ENCODE results near the gene MTR.

DNA sequence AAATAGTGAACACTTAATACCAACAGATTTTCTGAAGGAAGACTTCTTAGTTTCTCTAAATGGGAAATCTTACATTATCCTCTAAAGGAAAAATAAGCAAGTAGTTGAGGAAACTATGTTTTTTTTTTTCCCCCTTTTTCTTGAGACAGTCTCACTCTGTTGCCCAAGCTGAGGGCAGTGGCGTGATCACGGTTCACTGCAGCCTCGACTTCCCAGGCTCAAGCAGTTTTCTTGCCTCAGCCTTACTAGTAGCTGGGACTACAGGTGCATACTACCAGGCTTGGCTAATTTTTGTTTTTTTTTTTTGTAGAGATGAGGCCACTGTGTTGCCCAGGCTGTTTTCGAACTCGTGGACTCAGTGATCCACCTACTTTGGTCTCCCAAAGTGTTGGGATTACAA lies 3.9 kb downstream of the MTR start:
- TF ChIP-seq, protein P1, sequence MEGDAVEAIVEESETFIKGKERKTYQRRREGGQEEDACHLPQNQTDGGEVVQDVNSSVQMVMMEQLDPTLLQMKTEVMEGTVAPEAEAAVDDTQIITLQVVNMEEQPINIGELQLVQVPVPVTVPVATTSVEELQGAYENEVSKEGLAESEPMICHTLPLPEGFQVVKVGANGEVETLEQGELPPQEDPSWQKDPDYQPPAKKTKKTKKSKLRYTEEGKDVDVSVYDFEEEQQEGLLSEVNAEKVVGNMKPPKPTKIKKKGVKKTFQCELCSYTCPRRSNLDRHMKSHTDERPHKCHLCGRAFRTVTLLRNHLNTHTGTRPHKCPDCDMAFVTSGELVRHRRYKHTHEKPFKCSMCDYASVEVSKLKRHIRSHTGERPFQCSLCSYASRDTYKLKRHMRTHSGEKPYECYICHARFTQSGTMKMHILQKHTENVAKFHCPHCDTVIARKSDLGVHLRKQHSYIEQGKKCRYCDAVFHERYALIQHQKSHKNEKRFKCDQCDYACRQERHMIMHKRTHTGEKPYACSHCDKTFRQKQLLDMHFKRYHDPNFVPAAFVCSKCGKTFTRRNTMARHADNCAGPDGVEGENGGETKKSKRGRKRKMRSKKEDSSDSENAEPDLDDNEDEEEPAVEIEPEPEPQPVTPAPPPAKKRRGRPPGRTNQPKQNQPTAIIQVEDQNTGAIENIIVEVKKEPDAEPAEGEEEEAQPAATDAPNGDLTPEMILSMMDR (IDR thresholded peaks at IDR 0.05) = no peak
- TF ChIP-seq POLR2A (IDR thresholded peaks at IDR 0.05) = no peak
- no peak for TF ChIP-seq POLR2AphosphoS5 (IDR thresholded peaks at IDR 0.05; ENCODE audit: insufficient read depth in 1 of 2, low read depth in 1 of 2)

Data from vagina (tissue), 2 donors.